SK-N-MC (cell line): Measurements from ENCODE around the gene DPP10.

Experiments
- EZH2 ChIP-seq: fragments of 200-600 bp; sonication (generic); IDR thresholded peaks from one replicate; pipeline ENCODE4 v1.6.1; 2017; ENCODE audit warnings: antibody characterized with exemption
- POLR2AphosphoS5 ChIP-seq: IDR thresholded peaks from 2 replicates; pipeline ENCODE4 v1.6.1; 2012; ENCODE audit warnings: mild to moderate bottlenecking, low read depth, low read length, borderline replicate concordance

DNA sequence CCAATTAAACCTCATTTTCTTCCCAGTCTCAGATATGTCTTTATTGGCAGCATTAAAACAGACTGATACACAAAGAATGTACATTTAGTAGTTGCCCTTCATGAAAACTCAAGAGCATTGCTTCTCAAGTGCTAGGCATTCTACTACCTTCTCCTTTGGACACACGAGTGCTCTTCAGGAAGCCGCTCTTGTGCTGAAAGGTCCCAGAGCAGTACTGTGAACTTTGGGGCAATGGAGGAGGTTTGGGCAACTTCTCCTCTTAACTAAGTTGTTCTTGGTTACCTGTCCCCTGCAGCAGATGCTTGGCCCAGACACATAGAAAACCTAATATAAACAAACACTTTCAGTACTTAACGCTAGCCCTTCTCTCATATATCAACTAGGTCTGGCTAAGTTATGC is 362.8 kb downstream of the DPP10 start:
- TF ChIP-seq POLR2AphosphoS5: no peak
- TF ChIP-seq EZH2: no peak
